IPS-18a (cell line): ENCODE measurements around the gene SLC28A1.

Experiments
- H3K27ac ChIP-seq: one replicate; pipeline ENCODE4 v1.5.1; 2013; ENCODE audit warnings: low read length
- H3K27me3 ChIP-seq: one replicate; pipeline ENCODE4 v1.6.1; 2013; ENCODE audit warnings: mild to moderate bottlenecking, low read length; ENCODE audit not compliant: control insufficient read depth, insufficient read depth
- H3K36me3 ChIP-seq: one replicate; pipeline ENCODE4 v1.6.1; 2013; ENCODE audit warnings: low read depth, low read length; ENCODE audit not compliant: control insufficient read depth
- H3K4me1 ChIP-seq: one replicate; pipeline ENCODE4 v1.6.1; 2013; ENCODE audit warnings: low read depth, low read length; ENCODE audit not compliant: control insufficient read depth
- H3K4me3 ChIP-seq: one replicate; pipeline ENCODE4 v1.5.1; 2013; ENCODE audit warnings: low read length
- H3K9ac ChIP-seq: one replicate; pipeline ENCODE4 v1.6.1; 2013; ENCODE audit warnings: mild to moderate bottlenecking, low read length, moderate library complexity
- H3K9me3 ChIP-seq: one replicate; pipeline ENCODE4 v1.6.1; 2013; ENCODE audit warnings: low read depth, low read length; ENCODE audit not compliant: control insufficient read depth

The SLC28A1 gene

GRCh38 chr15:84969257-84969656 is 84.8 kb downstream of the SLC28A1 start:
- no peak overlapping the region for H3K4me3 ChIP-seq
- no peaks in the 10 kb centered on the region for H3K36me3 ChIP-seq
- no peak overlapping the region for H3K9ac ChIP-seq
- peaks cover 3% of the 10 kb centered on the region for H3K4me1 ChIP-seq
- H3K27me3 ChIP-seq, result no peaks in the 10 kb centered on the region
- H3K9me3 ChIP-seq, result no peaks in the 10 kb centered on the region
- no peak overlapping the region for H3K27ac ChIP-seq

GRCh38 chr15:84970843-84971242 is 86.4 kb downstream of the SLC28A1 start:
- Histone ChIP-seq H3K27ac (no peak overlapping the region), H3K9me3 (no peaks in the 10 kb centered on the region), H3K9ac (no peak overlapping the region), H3K27me3 (no peaks in the 10 kb centered on the region), H3K4me3 (no peak overlapping the region), H3K36me3 (no peaks in the 10 kb centered on the region), H3K4me1 (peaks cover 3% of the 10 kb centered on the region)

GRCh38 chr15:84973492-84974460 is 89.3 kb downstream of the SLC28A1 start:
- Histone ChIP-seq H3K4me3 (no peak overlapping the region), H3K27me3 (peaks cover 6% of the 10 kb centered on the region), H3K9ac (no peak overlapping the region), H3K36me3 (no peaks in the 10 kb centered on the region), H3K9me3 (no peaks in the 10 kb centered on the region), H3K4me1 (no peaks in the 10 kb centered on the region), H3K27ac (no peak overlapping the region)

DNA sequence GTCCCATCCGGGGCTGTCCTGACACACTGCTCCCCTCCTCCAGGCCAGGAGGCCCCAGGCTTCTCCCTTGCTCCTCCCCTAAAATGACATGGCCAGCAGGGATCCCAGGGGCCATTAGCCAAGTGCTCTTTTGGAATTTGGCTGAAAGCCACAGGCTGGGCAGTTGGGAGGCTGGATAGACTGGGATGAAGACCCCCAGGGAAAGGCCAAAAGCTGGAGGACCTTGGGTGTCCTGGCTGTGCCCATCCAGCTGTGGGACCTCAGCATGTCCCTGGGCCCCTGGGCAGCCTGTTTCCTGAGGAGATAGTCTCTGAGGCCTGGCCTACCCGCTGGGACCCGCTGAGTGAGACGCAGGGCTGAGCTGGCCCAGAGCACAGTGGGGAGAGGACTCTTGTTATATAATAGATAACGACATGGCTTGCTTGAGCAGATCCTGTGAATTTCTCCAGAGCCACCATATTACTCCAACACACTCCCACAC is 91.4 kb downstream of the SLC28A1 start:
- no peaks in the 10 kb centered on the region for H3K9me3 ChIP-seq
- H3K9ac ChIP-seq, result no peak overlapping the region
- no peak overlapping the region for H3K4me3 ChIP-seq
- H3K27me3 ChIP-seq, result peaks cover 21% of the 10 kb centered on the region
- H3K4me1 ChIP-seq, result no peaks in the 10 kb centered on the region
- H3K27ac ChIP-seq, result no peak overlapping the region
- no peaks in the 10 kb centered on the region for H3K36me3 ChIP-seq

DNA sequence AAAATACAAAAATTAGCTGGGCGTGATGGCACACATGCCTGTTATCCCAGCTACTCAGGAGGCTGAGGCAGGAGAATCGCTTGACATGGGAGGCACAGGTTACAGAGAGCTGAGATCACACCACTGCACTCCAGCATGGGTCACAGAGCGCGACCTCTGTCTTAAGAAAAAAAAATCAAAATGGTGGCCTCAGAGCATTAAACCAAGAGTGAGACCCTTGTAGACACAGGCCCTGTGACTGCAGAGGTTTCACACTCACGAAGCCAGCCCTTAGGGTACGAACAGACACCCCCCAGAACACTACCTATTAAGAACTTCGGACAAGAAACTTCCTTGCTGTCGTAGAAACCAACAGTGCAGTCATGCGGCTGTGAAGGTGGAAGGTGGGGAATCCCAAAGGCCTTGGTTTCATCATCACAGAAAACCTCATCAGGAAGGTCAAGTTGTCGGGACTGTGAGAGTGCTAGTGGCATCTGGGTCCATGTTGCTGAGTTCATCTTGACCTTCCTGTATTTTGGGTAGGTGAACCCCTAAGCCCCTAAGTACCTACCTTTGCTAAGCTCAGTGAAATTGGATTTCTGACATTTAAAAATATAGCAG is 92.4 kb downstream of the SLC28A1 start:
- H3K4me3 ChIP-seq, result no peak overlapping the region
- no peaks in the 10 kb centered on the region for H3K36me3 ChIP-seq
- no peaks in the 10 kb centered on the region for H3K9me3 ChIP-seq
- no peak overlapping the region for H3K9ac ChIP-seq
- H3K27ac ChIP-seq, result no peak overlapping the region
- H3K27me3 ChIP-seq, result peaks cover 27% of the 10 kb centered on the region
- no peaks in the 10 kb centered on the region for H3K4me1 ChIP-seq

DNA sequence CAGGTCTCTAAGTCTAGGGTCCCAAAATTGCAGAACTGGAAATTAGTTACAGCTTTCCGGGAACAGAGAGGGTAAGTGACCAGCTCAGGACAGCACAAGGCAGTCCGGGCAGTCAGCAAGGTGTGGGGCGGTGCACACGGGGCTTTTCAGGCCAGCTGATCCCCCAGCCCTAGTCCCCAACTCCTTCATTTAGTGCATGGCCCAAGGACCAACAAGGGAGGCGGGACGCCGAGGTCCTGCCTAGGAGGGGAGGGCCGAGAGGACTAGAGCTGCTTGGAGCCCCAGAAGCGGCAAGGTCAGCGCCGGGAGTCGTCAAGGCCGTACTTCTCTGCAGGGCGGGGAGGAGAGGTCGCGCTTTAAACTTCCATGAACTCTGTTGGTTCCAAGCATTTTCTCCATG is 95.2 kb downstream of the SLC28A1 start:
- no peaks in the 10 kb centered on the region for H3K9me3 ChIP-seq
- peaks cover 5% of the 10 kb centered on the region for H3K4me1 ChIP-seq
- no peaks in the 10 kb centered on the region for H3K36me3 ChIP-seq
- H3K9ac ChIP-seq, result no peak overlapping the region
- H3K27me3 ChIP-seq, result peaks cover 55% of the 10 kb centered on the region
- H3K27ac ChIP-seq, result no peak overlapping the region
- H3K4me3 ChIP-seq, result peak overlapping the region; percentile 83

DNA sequence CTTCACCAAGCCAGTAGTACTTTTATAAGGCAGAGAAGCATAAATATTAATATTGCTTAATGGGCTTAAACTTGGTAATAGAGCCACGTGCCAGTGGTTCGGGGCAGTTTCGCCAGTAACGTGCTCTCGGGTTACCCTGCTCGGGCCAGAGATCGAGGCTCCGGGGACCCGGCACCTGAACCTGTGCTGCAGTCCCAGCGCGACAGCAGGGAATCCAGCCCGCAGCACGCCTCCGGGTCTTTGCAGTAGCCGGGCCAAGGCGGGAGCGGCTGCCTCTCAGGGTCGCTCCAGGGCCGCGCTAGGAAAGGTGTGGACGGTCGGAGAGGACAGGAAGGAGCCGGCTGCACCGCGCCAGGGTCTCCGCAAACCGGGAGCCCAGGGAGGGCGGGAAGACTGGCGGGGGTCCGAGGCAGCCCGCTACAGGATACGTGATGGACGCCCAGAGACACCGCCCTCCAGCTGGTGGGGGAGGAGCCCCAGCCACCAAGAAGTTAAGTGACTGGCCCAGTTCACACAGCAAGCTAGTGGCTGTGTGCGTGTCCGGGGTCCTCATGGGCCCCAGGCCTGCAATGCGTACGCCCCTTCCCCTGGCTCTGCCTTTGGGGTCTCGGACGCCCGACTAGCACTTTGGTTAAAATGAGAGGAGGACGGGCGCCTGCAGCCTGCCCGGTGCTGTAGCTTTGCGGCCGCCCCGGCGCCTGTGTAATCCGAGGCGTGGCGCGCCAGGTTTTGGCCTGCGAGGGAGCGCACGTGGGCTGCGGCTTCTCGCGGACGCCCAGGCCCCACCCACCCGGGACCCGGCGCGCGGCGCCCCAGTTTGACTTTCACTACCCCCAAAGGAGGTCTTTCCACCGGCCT is 96.0 kb downstream of the SLC28A1 start:
- H3K27me3 ChIP-seq, result peaks cover 60% of the 10 kb centered on the region
- H3K36me3 ChIP-seq, result no peaks in the 10 kb centered on the region
- peak overlapping the region; percentile 83 for H3K4me3 ChIP-seq
- H3K4me1 ChIP-seq, result peaks cover 5% of the 10 kb centered on the region
- no peak overlapping the region for H3K27ac ChIP-seq
- no peaks in the 10 kb centered on the region for H3K9me3 ChIP-seq
- peak overlapping the region; percentile 34 for H3K9ac ChIP-seq

GRCh38 chr15:84981054-84981710 is 96.7 kb downstream of the SLC28A1 start:
- Histone ChIP-seq H3K27ac (no peak overlapping the region), H3K36me3 (no peaks in the 10 kb centered on the region), H3K27me3 (peaks cover 60% of the 10 kb centered on the region), H3K9ac (peak overlapping the region; percentile 34), H3K4me3 (peak overlapping the region; percentile 83), H3K9me3 (no peaks in the 10 kb centered on the region), H3K4me1 (peaks cover 5% of the 10 kb centered on the region)

DNA sequence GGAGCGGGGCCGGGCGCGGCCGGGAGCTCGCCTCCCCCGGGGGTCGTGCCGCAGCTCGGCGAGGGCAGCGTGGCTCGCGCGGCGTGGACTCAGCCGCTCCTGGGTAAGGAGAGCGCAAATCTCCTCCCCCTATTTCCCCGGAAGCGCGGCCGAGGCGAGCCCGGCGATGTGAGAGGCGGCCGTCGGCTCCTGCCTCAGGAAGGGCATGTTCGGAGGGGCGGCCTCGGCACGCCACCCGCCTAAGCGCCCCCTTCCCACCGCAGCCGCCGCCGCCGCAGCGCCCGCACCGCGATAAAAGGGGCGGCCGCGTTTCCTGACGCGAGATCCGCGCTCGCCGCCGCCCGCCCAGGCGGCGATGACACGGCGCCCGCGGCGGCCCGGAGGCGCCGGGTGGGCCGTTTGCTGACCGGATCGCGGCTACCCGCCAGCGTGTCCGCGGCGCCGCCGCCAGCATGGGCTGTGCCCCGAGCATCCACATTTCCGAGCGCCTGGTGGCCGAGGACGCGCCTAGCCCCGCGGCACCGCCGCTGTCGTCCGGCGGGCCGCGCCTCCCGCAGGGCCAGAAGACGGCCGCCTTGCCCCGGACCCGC is 97.3 kb downstream of the SLC28A1 start, which contains the start of gene PDE8A:
Gene PDE8A, plus strand, starts transcription at position 146 of the 590 bp plus-strand sequence. Its CDS starts 307 bp downstream, at position 453.
- H3K27me3 ChIP-seq, result peaks cover 60% of the 10 kb centered on the region
- peak within 1 kb of the TSS; percentile 34 for H3K9ac ChIP-seq
- H3K9me3 ChIP-seq, result no peaks in the 10 kb centered on the region
- H3K27ac ChIP-seq, result no peak within 1 kb of the TSS
- H3K4me3 ChIP-seq, result peak within 1 kb of the TSS; percentile 83
- no peaks in the 10 kb centered on the region for H3K36me3 ChIP-seq
- peaks cover 5% of the 10 kb centered on the region for H3K4me1 ChIP-seq

DNA sequence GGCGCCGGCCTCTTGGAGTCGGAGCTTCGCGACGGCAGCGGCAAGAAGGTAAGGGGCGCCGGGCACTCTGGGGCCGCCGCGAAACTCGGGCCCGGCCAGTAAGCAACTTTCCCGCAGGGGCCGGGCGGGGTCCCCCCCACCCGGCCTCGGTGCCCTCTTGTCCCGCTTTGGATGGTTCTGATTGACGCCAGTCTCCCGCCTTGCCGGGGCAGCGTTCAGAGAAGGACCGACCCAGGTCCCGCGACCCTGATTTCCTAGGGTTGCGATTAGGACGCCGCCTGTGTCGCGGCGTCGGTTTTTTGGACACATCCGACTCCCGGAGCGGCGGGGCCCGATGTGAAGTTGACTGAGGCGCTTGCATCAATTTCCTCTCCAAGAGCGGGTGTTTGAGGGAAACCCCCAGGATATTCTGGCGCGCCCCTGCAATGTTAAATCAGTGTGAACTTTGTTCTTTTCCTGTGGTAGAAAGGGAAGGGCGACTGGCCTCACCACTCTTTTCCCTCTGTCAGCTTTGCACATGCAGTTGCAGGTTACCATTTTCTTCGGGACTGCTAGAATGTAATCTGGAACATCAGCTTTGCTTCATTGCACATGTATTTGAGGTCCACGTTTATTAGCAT is 97.9 kb downstream of the SLC28A1 start:
- peaks cover 60% of the 10 kb centered on the region for H3K27me3 ChIP-seq
- H3K9ac ChIP-seq, result no peak overlapping the region
- peaks cover 5% of the 10 kb centered on the region for H3K4me1 ChIP-seq
- peak overlapping the region; percentile 83 for H3K4me3 ChIP-seq
- no peaks in the 10 kb centered on the region for H3K36me3 ChIP-seq
- no peaks in the 10 kb centered on the region for H3K9me3 ChIP-seq
- no peak overlapping the region for H3K27ac ChIP-seq
